Measurements from ENCODE around the gene SDF2L1. TPM values are rescaled to one million over a fixed set of nuclear protein-coding genes. Genes with fewer than 3 reads are reported as not detected.
A peak's percentile ranks its signal among the peaks of the same experiment; 100 is the strongest.

Gene SDF2L1
- total RNA-seq, 2 donors from 2014 or later: 25.9 to 40.5 TPM

DNA sequence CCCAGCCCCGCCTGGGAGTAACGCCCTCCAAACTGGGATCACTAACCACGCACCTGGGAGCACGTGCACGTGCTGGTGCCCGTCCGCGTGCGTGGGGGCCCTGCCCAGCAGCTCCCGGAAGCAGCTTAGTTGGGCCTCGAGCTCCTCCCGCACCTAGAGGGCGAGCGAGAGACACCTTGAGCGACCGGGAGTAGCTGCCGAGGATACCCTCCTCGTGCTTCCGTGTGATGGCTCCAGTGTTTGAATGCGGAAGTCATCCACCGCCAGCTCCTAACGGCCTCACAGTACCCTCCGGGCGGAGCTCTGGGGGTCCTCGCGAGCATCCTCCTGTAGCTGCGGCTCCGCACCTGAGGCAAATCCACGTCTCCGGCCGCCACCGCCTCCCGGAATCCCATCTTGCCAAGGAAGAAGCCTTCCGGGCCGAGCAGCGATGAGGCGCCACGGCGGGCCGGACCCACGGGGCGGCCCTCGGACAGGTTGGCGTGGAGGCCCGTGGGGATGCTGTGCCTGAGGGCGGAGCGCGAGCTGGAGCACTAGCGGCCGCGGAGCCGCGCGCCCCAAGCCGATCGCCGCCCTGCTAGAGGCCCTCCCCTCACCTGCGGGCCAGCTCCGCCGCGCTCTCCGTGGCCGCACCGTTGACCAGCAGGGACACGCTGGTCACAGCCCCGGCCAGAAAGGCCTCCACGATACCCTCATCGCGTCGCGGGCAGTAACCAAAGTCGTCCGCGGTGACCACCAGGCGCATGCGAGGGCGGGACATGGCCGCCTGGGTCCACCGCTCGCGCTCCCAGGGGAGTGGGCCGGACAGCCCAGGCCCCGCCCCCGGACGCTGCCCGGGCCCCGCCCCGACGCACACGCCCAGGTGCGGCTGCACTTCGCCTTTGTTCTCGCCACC lies 12.6 kb upstream of the SDF2L1 start, which contains the start of gene YDJC:
Gene YDJC, minus strand, starts transcription at position 768 of the 895 bp plus-strand sequence. Its CDS starts 8 bp downstream, at position 760.
- Histone ChIP-seq H3K9me3 (no peaks in the 10 kb centered on the region), H3K4me3 (peak within 1 kb of the TSS; percentile 66 to 89), H3K27me3 (no peaks in the 10 kb centered on the region), H3K27ac (peak within 1 kb of the TSS; percentile 71 to 79), H3K4me1 (peaks cover 0 to 21% of the 10 kb centered on the region in 2 donors), H3K36me3 (no peaks in the 10 kb centered on the region)
- DNase-seq (ENCODE audit: low spot score): no peak
- TF ChIP-seq, protein P1, sequence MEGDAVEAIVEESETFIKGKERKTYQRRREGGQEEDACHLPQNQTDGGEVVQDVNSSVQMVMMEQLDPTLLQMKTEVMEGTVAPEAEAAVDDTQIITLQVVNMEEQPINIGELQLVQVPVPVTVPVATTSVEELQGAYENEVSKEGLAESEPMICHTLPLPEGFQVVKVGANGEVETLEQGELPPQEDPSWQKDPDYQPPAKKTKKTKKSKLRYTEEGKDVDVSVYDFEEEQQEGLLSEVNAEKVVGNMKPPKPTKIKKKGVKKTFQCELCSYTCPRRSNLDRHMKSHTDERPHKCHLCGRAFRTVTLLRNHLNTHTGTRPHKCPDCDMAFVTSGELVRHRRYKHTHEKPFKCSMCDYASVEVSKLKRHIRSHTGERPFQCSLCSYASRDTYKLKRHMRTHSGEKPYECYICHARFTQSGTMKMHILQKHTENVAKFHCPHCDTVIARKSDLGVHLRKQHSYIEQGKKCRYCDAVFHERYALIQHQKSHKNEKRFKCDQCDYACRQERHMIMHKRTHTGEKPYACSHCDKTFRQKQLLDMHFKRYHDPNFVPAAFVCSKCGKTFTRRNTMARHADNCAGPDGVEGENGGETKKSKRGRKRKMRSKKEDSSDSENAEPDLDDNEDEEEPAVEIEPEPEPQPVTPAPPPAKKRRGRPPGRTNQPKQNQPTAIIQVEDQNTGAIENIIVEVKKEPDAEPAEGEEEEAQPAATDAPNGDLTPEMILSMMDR (IDR thresholded peaks at IDR 0.05): peak in 1 of 2 donors; percentile 35

DNA sequence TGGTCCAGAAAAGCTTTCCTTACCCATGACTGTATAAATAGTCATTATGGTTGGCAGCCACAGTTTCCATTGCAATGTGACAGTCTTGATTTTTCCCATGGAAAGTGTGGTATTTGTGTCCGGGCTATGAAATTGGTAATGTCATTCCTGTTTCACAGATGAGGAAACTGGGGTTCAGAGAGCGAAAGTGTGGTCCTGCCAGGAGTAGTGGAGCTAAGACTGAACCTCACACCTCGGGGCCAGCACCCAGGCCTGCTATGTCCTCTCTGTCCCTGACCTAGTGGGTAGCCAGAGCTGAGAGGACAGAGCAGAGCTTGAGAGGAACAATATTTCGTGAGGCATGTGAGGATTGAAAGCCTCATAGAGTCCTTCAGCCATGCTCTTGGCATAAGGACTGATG lies 11.1 kb upstream of the SDF2L1 start:
- no peak for DNase-seq (ENCODE audit: low spot score)
- H3K4me3 ChIP-seq: no peak overlapping the region
- H3K27me3 ChIP-seq: no peaks in the 10 kb centered on the region
- TF ChIP-seq, protein P1 (IDR thresholded peaks at IDR 0.05): no peak
- no peaks in the 10 kb centered on the region for H3K36me3 ChIP-seq
- no peaks in the 10 kb centered on the region for H3K9me3 ChIP-seq
- H3K27ac ChIP-seq: no peak overlapping the region
- H3K4me1 ChIP-seq: peaks cover 0 to 11% of the 10 kb centered on the region in 2 donors

DNA sequence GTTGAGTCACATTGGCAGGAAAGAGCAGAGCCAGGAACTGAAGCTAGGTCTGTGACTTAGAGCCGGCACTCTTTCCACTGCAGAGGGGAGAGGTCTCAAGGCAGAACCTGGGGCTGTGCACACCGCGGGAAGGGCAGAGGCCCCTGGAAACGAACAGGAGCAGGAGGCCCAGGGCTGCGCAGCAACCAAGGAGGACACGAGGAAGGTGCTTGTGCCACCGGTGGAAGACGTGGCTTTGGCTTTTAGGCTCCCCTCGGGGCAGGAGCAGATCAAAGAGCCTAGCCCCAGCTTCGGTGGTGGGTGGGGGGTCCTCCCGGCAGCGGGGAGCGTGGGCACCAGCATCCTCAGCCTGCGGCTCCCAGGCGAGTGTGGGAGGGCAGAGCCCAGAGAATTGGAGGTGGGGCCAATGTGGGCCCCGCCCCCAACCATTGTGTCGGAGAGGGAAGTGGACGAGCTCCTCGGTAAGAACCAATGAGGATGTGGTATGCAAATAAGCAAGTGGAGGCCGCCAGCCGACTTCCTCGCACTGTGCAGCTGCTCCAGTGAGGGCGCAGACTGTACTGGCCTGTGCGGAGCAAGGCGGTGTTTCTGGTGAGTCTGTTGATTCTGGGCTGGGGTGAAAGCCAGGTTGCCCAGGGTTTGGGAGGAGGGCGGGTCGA lies 9.7 kb upstream of the SDF2L1 start, which contains the start of gene CCDC116:
Gene CCDC116, plus strand, starts transcription at position 524 of the 659 bp plus-strand sequence. CDS start 422 bp downstream, outside the sequence.
- TF ChIP-seq, protein P1 (IDR thresholded peaks at IDR 0.05): no peak
- no peak for DNase-seq (ENCODE audit: low spot score)

DNA sequence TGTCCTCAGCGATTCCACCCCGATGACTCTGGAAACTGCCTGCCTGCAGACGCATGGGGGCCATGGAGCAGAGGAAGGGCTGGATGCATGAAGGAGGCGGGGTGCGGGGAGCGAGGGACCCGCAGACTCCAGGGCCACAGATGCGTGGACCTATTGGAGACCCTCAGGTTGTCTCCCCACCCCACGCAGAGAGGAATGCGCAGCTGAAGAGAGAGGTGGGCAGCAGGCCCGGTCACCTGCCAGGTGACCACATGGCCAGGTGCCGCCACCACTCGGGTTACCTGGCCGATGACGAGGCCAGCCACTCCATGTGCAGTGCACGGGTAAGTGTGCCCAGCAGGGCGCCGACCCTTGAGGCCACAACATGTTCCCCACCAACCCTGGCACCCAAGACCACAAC lies 9.2 kb upstream of the SDF2L1 start:
- TF ChIP-seq, protein P1 (IDR thresholded peaks at IDR 0.05): no peak

More for the DNA sequence above, 9.7 kb upstream of the SDF2L1 start, which contains the start of gene CCDC116:
- Histone ChIP-seq H3K4me3 (no peak within 1 kb of the TSS), H3K27me3 (no peaks in the 10 kb centered on the region), H3K4me1 (peaks cover 0 to 11% of the 10 kb centered on the region in 2 donors), H3K36me3 (no peaks in the 10 kb centered on the region), H3K9me3 (no peaks in the 10 kb centered on the region), H3K27ac (no peak within 1 kb of the TSS)

DNA sequence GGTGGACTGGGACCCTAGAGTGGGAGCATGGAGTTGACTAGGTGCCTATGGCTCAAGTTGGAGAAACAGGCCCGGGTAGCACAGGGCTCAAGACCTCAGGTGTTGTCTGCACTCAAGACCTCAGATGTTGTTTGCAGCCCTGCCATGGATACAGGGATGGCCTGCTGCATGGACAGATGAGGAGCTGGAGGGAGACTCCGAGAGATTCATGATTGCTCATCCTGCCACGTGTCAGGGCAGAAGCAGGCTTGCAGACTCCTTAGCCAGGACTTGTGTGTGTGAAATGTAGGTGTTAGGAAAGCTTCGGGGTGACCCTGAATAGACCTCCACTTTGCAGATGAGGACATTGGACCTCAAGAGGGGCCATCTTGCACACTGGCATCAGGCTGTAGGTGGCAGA lies 8.6 kb upstream of the SDF2L1 start:
- H3K4me3 ChIP-seq: no peak overlapping the region
- TF ChIP-seq, protein P1 (IDR thresholded peaks at IDR 0.05): no peak
- no peaks in the 10 kb centered on the region for H3K27me3 ChIP-seq
- H3K9me3 ChIP-seq: no peaks in the 10 kb centered on the region
- peaks cover 0 to 9% of the 10 kb centered on the region in 2 donors for H3K4me1 ChIP-seq
- H3K27ac ChIP-seq: no peak overlapping the region
- no peaks in the 10 kb centered on the region for H3K36me3 ChIP-seq
- no peak for DNase-seq (ENCODE audit: low spot score)

More for the DNA sequence above, 9.2 kb upstream of the SDF2L1 start:
- Histone ChIP-seq H3K4me1 (peaks cover 0 to 11% of the 10 kb centered on the region in 2 donors), H3K4me3 (no peak overlapping the region), H3K36me3 (no peaks in the 10 kb centered on the region), H3K27me3 (no peaks in the 10 kb centered on the region), H3K27ac (no peak overlapping the region), H3K9me3 (no peaks in the 10 kb centered on the region)
- DNase-seq (ENCODE audit: low spot score): no peak

Measured in right atrium auricular region (tissue), 2 donors.